Measurements from ENCODE around the gene WASF2. TPM values are rescaled to one million over a fixed set of nuclear protein-coding genes. Genes with fewer than 3 reads are reported as not detected.
"Not testable (repeated sequence)": the region's sequence is repeated elsewhere in the genome, so short reads cannot be mapped to it uniquely, and the experiment has no call there.

Gene WASF2
- total RNA-seq, 4 donors from 2014 or later: 43.4 to 87.8 (median 60.5) TPM

DNA sequence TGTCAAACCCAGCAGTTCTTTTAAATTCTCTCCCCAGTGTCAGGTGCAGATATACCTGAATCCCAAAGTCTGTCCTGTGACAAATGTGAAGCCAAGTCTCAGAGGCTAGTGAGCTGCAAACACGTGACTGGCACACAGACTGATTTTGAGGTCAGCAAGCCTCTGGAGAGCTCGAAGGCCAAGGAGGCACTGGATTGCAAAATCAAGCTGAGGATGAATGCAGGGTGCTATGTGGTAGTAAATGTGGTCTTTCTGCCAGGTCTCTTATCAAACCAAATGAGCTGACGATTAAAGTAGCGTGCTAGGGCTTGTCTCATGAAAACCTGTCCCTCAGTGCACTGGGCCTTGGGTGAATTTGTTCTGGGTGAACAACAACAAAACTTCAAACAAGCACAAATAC is 77.0 kb downstream of the WASF2 start:
- DNase-seq (ENCODE audit: low spot score) (no peak), ATAC-seq (ENCODE audit: low FRiP score) (peak; percentile 53)
- TF ChIP-seq, protein P1, sequence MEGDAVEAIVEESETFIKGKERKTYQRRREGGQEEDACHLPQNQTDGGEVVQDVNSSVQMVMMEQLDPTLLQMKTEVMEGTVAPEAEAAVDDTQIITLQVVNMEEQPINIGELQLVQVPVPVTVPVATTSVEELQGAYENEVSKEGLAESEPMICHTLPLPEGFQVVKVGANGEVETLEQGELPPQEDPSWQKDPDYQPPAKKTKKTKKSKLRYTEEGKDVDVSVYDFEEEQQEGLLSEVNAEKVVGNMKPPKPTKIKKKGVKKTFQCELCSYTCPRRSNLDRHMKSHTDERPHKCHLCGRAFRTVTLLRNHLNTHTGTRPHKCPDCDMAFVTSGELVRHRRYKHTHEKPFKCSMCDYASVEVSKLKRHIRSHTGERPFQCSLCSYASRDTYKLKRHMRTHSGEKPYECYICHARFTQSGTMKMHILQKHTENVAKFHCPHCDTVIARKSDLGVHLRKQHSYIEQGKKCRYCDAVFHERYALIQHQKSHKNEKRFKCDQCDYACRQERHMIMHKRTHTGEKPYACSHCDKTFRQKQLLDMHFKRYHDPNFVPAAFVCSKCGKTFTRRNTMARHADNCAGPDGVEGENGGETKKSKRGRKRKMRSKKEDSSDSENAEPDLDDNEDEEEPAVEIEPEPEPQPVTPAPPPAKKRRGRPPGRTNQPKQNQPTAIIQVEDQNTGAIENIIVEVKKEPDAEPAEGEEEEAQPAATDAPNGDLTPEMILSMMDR (IDR thresholded peaks at IDR 0.05): no peak

DNA sequence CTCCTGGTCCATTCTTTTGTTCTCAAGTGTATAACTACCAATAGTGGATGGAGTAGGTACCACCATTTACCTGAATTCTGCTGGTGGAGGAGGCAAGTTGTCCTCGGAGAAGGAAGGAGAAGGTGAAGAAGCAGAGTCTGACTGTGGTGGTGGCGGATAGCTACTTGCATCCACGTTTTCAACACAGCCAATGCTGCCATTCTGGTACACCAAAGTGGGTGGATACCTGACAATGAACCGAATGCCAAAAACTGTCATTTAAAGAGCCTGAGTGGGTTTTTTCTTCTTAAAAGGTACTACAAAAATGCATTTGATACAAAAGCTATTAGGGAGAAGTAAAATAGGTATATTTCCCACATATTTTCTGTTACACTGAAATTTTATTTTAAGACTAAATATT is 77.5 kb downstream of the WASF2 start:
- no peak for ATAC-seq (ENCODE audit: low FRiP score)
- DNase-seq (ENCODE audit: low spot score): no peak
- TF ChIP-seq, protein P1 (IDR thresholded peaks at IDR 0.05): no peak

DNA sequence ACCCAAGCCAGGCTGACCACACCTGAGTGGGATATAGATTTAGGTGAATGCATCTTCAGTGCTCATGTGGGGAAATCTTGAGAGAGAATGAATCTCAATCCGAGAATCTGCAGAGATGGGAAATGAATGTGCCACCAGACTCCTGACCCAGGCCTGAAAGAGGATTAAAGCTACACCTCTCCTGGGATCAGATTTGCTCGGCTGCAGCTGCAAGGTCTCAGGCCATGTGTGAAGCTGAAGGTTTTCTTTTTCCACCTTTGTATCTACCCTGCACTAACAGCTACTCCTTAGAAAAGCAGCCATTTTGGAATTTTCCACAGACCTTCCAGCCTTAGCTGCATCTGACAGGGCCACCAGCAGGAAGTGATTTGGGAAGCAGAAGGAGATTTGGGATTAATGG is 79.3 kb downstream of the WASF2 start:
- DNase-seq (ENCODE audit: low spot score): no peak
- TF ChIP-seq, protein P1 (IDR thresholded peaks at IDR 0.05): no peak
- ATAC-seq (ENCODE audit: low FRiP score): no peak

DNA sequence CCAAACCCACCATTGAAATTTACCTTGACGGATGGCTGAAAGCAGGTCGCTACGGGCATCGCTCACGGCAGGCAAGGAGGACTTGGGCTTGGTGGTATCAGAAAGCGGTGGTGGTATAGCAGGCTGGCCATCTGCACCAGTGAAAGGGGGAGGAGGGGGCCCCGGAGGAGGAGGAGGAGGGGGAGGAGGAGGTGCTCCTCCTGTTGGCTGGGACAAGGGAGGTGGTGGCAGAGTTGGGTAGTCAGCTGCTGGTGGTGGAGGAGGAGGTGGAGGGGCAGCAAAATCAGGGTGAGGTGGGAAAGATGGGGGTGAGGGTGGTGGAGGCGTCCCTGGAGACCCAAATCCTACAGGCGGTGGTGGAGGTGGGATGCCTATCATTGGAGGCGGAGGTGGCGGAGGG is 80.3 kb downstream of the WASF2 start:
- TF ChIP-seq, protein P1 (IDR thresholded peaks at IDR 0.05): no peak
- ATAC-seq (ENCODE audit: low FRiP score) (no peak), DNase-seq (ENCODE audit: low spot score) (peak; percentile 10)

DNA sequence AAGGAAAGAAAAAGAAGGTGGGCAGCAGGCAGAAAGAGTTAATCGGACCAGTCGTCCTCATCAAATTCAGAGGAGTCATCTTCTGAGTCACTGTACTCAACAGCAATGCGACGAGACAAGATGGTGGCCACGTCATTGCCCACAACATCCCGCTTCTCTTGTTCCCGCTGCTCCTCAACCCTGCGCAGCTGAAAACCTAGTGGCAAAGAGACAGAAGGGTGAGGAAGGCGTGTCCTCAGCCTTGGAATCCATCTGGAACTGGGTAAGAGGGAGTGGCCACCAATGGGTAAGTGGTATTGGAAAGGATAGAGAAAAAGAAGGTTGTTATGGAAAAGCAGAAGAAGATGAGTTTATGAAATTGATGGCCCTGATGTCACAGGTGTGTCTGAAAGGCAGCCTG is 81.8 kb downstream of the WASF2 start:
- no peak for DNase-seq (ENCODE audit: low spot score)
- no peak for ATAC-seq (ENCODE audit: low FRiP score)
- TF ChIP-seq, protein P1 (IDR thresholded peaks at IDR 0.05): no peak

DNA sequence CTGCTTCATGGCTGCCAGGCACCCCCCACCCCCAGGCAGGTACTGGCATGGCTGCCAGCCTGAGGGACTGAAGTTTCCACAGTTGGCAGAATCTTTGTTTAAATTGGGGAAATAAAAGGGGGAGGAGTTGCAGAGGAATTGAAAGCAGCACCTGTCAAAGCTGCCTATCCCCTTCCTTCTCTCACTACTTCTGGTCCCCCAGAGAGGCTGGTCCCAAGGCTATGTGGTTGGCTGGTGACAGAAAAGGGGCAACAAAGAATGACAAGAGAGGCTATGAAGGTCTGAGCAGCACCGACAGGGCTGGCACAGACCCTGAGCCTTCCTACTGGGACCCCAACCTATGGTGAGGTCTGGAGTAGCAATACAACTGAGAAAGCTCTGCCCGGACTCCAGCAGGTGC is 83.2 kb downstream of the WASF2 start:
- DNase-seq (ENCODE audit: low spot score); ATAC-seq (ENCODE audit: low FRiP score): not testable (repeated sequence)

DNA sequence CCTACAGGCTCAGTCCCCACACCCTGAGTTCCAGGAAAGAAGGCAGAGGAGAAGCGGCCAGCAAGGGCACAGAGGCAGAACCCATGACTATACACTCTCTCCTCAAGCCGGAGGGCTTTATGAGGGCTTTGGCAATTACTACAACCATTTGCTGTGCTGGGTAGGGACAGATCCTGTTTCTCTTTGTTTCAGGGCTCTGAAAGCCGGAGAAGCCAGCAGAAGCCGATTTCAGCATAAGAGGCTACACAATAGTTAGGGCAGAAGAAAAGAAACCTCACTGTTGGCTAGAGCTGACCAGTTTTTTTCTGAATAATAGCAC is 83.6 kb downstream of the WASF2 start:
- ATAC-seq (ENCODE audit: low FRiP score) (no peak), DNase-seq (ENCODE audit: low spot score) (no peak)
- TF ChIP-seq, protein P1 (IDR thresholded peaks at IDR 0.05): no peak

DNA sequence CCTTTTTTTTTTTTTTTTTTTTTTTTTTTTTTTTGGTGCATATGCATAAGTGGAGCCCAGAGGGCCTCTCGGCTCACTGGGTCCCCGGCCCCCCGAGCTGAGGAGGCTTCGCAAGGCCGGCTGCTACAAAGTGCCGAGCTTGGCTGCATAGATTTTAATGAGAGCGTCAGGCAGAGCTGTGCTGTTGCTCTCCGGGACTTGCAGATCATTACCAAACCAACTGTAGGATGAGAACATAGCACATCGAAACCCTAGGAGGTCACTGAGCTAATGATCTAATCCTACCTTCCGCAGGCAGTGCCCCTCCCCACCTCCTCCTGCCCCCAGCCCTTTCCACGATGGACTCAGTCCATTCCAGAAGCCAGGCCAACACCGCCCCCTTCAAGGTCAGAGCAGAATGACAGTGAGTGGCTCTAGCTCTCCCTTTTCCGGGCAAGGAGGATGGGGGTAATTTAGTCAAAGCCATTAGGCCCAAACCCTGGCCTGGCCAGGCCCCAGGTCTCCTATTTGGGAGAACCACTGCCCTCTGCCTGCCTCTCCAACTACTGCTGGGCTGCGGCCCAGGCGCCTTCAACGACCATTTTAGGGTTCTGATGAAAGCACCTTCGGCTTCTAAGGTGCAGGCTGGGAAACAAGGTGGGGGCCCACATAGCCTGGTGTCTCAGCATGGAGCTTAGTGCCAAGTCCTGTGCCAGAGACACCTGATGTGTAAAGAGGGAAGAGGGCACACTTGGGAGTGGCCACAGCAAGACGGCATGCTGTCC is 84.2 kb downstream of the WASF2 start:
- not testable (repeated sequence) for DNase-seq (ENCODE audit: low spot score); ATAC-seq (ENCODE audit: low FRiP score)
